Esophagus muscularis mucosa (tissue), 4 donors: ENCODE results near the gene CFAP97. TPM values are rescaled to one million over a fixed set of nuclear protein-coding genes. Genes with fewer than 3 reads are reported as not detected.

Experiments
- DNase-seq: peaks from one replicate; pipeline ENCODE4 v3.0.0-alpha.2; 2017; ENCODE audit errors: extremely low spot score
- H3K27ac ChIP-seq, 4 donors: fragments of 200-600 bp; sonication (generic); replicated peaks in 1 of 4; 1 replicate in 3 of 4; 2 replicates in 1 of 4; pipeline ENCODE4 v1.5.1; 2016 to 2019; ENCODE audit warnings: mild to moderate bottlenecking in 1 of 4
- H3K27me3 ChIP-seq, 4 donors: fragments of 200-600 bp; sonication (generic); one replicate each; pipeline versions ENCODE4 v1.5.1 to v1.6.0; 2016 to 2019
- H3K36me3 ChIP-seq, 4 donors: fragments of 200-600 bp; sonication (generic); one replicate each; pipeline ENCODE4 v1.5.1; 2016 to 2019
- H3K4me1 ChIP-seq, 4 donors: fragments of 200-600 bp; sonication (generic); one replicate each; pipeline ENCODE4 v1.5.1; 2016 to 2019
- H3K4me3 ChIP-seq, 4 donors: fragments of 200-600 bp; sonication (generic); 1 replicate in 2 of 4; 2 replicates in 2 of 4; pipeline ENCODE4 v1.5.1; 2016 to 2019; ENCODE audit warnings: mild to moderate bottlenecking in 4 of 4, moderate library complexity in 1 of 4
- H3K9me3 ChIP-seq, 4 donors: fragments of 200-600 bp; sonication (generic); 1 replicate in 3 of 4; 2 replicates in 1 of 4; pipeline ENCODE4 v1.5.1; 2016 to 2019
- EP300 ChIP-seq: sonication (generic); formaldehyde crosslinking; IDR thresholded peaks from one replicate; pipeline ENCODE4 v1.6.1; 2017; ENCODE audit warnings: antibody characterized with exemption
- POLR2A ChIP-seq: fragments of 450-650 bp; IDR thresholded peaks from one replicate; pipeline ENCODE4 v1.6.1; 2017; ENCODE audit warnings: antibody characterized with exemption, moderate library complexity, mild to moderate bottlenecking, low read depth
- POLR2AphosphoS5 ChIP-seq, 2 donors: sonication (generic); formaldehyde crosslinking; IDR thresholded peaks; one replicate each; pipeline ENCODE4 v1.6.1; 2017; ENCODE audit warnings: antibody characterized with exemption in 2 of 2
- WGBS: methylation state at CpG from one replicate; pipeline ENCODE4 v1.1.5; 2018; 5-methylcytosine and 5-hydroxymethylcytosine counted together
- intact Hi-C: fragments of 100-400 bp; cut with DNase I; formaldehyde crosslinking; loops from one replicate; pipeline ENCODE4 v1.15.1; 2023
- total RNA-seq, 4 donors: library from RNA; depleted of rRNA; stranded (reverse); fragments of >200 nt; gene quantifications; one replicate each; pipeline versions ENCODE4 v1.1.0 to v1.2.1, GENCODE V29; 2016
- TF ChIP-seq, protein P1 (sequence below), 3 experiments: fragments of 200-600 bp in 2 of 3; fragments of 450-650 bp in 1 of 3; sonication (generic) in 2 of 3; IDR thresholded peaks; one replicate each; pipeline ENCODE4 v1.5.1; 2017 to 2019; ENCODE audit warnings: antibody characterized with exemption in 3 of 3, mild to moderate bottlenecking in 2 of 3, moderate library complexity in 1 of 3

The CFAP97 gene
- total RNA-seq, 4 donors from 2014 or later = 30.2 to 36.8 (median 35.1) TPM

GRCh38 chr4:185196437-185196836, 7.4 kb downstream of the CFAP97 start:
- Histone ChIP-seq H3K4me1 (peaks cover 0 to 12% (median under 1%) of the 10 kb centered on the region in 4 donors), H3K27ac (no peak overlapping the region), H3K36me3 (peaks cover 0 to 5% (median 4%) of the 10 kb centered on the region in 4 donors), H3K9me3 (no peaks in the 10 kb centered on the region), H3K4me3 (no peak overlapping the region), H3K27me3 (no peaks in the 10 kb centered on the region)
- WGBS = 93% methylated on average over 2 of the region's 2 CpGs
- no peak for DNase-seq
- intact Hi-C loops = no loop called here
- no peak for TF ChIP-seq POLR2AphosphoS5 (IDR thresholded peaks at IDR 0.05)
- TF ChIP-seq EP300 = no peak
- TF ChIP-seq, protein P1, sequence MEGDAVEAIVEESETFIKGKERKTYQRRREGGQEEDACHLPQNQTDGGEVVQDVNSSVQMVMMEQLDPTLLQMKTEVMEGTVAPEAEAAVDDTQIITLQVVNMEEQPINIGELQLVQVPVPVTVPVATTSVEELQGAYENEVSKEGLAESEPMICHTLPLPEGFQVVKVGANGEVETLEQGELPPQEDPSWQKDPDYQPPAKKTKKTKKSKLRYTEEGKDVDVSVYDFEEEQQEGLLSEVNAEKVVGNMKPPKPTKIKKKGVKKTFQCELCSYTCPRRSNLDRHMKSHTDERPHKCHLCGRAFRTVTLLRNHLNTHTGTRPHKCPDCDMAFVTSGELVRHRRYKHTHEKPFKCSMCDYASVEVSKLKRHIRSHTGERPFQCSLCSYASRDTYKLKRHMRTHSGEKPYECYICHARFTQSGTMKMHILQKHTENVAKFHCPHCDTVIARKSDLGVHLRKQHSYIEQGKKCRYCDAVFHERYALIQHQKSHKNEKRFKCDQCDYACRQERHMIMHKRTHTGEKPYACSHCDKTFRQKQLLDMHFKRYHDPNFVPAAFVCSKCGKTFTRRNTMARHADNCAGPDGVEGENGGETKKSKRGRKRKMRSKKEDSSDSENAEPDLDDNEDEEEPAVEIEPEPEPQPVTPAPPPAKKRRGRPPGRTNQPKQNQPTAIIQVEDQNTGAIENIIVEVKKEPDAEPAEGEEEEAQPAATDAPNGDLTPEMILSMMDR (IDR thresholded peaks at IDR 0.05) = no peak
- no peak for TF ChIP-seq POLR2A

GRCh38 chr4:185194924-185195888, 8.6 kb downstream of the CFAP97 start:
- no peak for TF ChIP-seq EP300
- 74% methylated on average over 9 of the region's 9 CpGs for WGBS

GRCh38 chr4:185192059-185192458, 11.7 kb downstream of the CFAP97 start:
- H3K36me3 ChIP-seq = peaks cover 10 to 28% (median 22%) of the 10 kb centered on the region in 4 donors
- no peak for DNase-seq
- H3K9me3 ChIP-seq = no peaks in the 10 kb centered on the region
- TF ChIP-seq POLR2AphosphoS5 (IDR thresholded peaks at IDR 0.05) (no peak), EP300 (no peak), POLR2A (no peak)
- TF ChIP-seq, protein P1 (IDR thresholded peaks at IDR 0.05) = no peak
- WGBS = 94% methylated on average over 1 of the region's 1 CpG
- intact Hi-C loops = no loop called here
- no peak overlapping the region for H3K27ac ChIP-seq
- H3K4me1 ChIP-seq = peaks cover 0 to 12% (median 5%) of the 10 kb centered on the region in 4 donors
- H3K4me3 ChIP-seq = no peak overlapping the region
- no peaks in the 10 kb centered on the region for H3K27me3 ChIP-seq

More at GRCh38 chr4:185194924-185195888, 8.6 kb downstream of the CFAP97 start:
- peaks cover 0 to 12% (median 0%) of the 10 kb centered on the region in 4 donors for H3K4me1 ChIP-seq
- H3K9me3 ChIP-seq = no peaks in the 10 kb centered on the region
- H3K4me3 ChIP-seq = no peak overlapping the region
- H3K27ac ChIP-seq = no peak overlapping the region
- DNase-seq = no peak
- no peaks in the 10 kb centered on the region for H3K27me3 ChIP-seq
- intact Hi-C loops = no loop called here
- peaks cover 7 to 11% (median 8%) of the 10 kb centered on the region in 4 donors for H3K36me3 ChIP-seq

DNA sequence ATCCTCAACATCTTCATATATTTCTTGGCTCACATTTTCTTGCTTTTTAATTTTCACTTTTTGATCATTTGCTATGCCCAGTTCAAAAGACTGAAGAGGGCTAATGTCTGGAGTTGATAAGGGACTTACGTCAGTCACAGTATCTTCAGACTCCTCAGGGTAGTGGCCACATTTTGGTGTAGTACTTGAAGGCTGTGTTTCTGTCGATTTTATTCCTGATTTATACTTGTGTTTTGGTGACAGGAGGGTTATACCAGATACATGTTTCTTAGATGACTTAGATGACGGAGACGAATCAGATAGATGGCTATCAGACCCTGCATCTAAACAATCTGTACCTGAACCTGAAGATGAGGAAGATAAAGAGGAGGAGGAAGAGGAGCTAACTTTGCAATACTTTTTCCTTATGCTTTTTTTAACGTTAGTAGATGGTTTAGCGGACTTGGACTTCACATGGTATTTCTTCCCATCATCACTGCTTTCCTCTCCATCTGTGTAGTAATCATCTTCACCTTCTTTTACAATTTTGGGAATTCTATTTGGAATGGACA, 13.4 kb downstream of the CFAP97 start:
- intact Hi-C loops = no loop called here
- H3K27me3 ChIP-seq = no peaks in the 10 kb centered on the region
- DNase-seq = no peak
- no peak overlapping the region for H3K4me3 ChIP-seq
- no peaks in the 10 kb centered on the region for H3K9me3 ChIP-seq
- peaks cover 0 to 15% (median 8%) of the 10 kb centered on the region in 4 donors for H3K4me1 ChIP-seq
- 90% methylated on average over 6 of the region's 6 CpGs for WGBS
- no peak overlapping the region for H3K27ac ChIP-seq
- TF ChIP-seq POLR2AphosphoS5 (IDR thresholded peaks at IDR 0.05) (no peak), POLR2A (no peak), EP300 (no peak)
- TF ChIP-seq, protein P1 (IDR thresholded peaks at IDR 0.05) = no peak
- peaks cover 10 to 28% (median 20%) of the 10 kb centered on the region in 4 donors for H3K36me3 ChIP-seq
